T-helper 1 cell treated with Interleukin-12 subunit alpha and Interleukin-12 subunit beta and Interleukin-4 antibody, amounts not matched to agents 30 ng/mL and 1 ng/mL, for 36 hours (primary cell): ENCODE results near the gene PAOX. TPM values are rescaled to one million over a fixed set of nuclear protein-coding genes. Genes with fewer than 3 reads are reported as not detected.
"Not testable (repeated sequence)": the region's sequence is repeated elsewhere in the genome, so short reads cannot be mapped to it uniquely, and the experiment has no call there.

ENCODE experiments used
- intact Hi-C: fragments of 100-400 bp; cut with micrococcal nuclease; formaldehyde crosslinking; loops from one replicate; pipeline ENCODE4 v1.15.1; 2024
- total RNA-seq: library from RNA; stranded (reverse); gene quantifications from 2 replicates; pipeline ENCODE4 v1.2.3, GENCODE V29; 2022

PAOX gene
- total RNA-seq, 1 donor from 2014 or later = 4.5 TPM

GRCh38 chr10:133400624-133401424 lies 21.8 kb downstream of the PAOX start:
- intact Hi-C loops = loop anchor here (1.0 kb wide), 1 partner anchor 11 kb away; no protein-coding TSS in a partner anchor

- intact Hi-C loops = loop anchor here (1.0 kb wide), 1 partner anchor 11 kb away; no protein-coding TSS in a partner anchor
Observed at GRCh38 chr10:133401500-133401899, 22.4 kb downstream of the PAOX start.

GRCh38 chr10:133401981-133402725 lies 23.1 kb downstream of the PAOX start:
- intact Hi-C loops = loop anchor here (1.0 kb wide), 1 partner anchor 12 kb away; no protein-coding TSS in a partner anchor

GRCh38 chr10:133403359-133403758 lies 24.3 kb downstream of the PAOX start:
- intact Hi-C loops = no loop called here

- intact Hi-C loops = no loop called here
Observed at GRCh38 chr10:133403784-133404183, 24.7 kb downstream of the PAOX start.

GRCh38 chr10:133405272-133405671 lies 26.2 kb downstream of the PAOX start:
- intact Hi-C loops = no loop called here

- intact Hi-C loops = no loop called here
Observed at GRCh38 chr10:133405844-133406527, 26.9 kb downstream of the PAOX start.

GRCh38 chr10:133411523-133412380 lies 32.7 kb downstream of the PAOX start:
- intact Hi-C loops = no loop called here

GRCh38 chr10:133412381-133412711 lies 33.3 kb downstream of the PAOX start:
- intact Hi-C loops = no loop called here

- intact Hi-C loops = not testable (repeated sequence)
Observed at GRCh38 chr10:133414401-133414800, 35.3 kb downstream of the PAOX start.

GRCh38 chr10:133415752-133416151 lies 36.7 kb downstream of the PAOX start:
- intact Hi-C loops = no loop called here

GRCh38 chr10:133418289-133418993 lies 39.4 kb downstream of the PAOX start:
- intact Hi-C loops = no loop called here

- intact Hi-C loops = no loop called here
Observed at GRCh38 chr10:133419211-133419950, 40.3 kb downstream of the PAOX start.

- intact Hi-C loops = no loop called here
Observed at GRCh38 chr10:133420028-133420427, 41.0 kb downstream of the PAOX start.

- intact Hi-C loops = no loop called here
Observed at GRCh38 chr10:133420579-133420978, 41.5 kb downstream of the PAOX start.

- intact Hi-C loops = no loop called here
Observed at GRCh38 chr10:133421336-133422222, 42.5 kb downstream of the PAOX start.

- intact Hi-C loops = no loop called here
Observed at GRCh38 chr10:133422223-133422806, 43.3 kb downstream of the PAOX start.
